ENCODE data around the gene GHR.

The GHR gene

GRCh38 chr5:42597318-42597937, 174.2 kb downstream of the GHR start (continued):
- no peak for TF ChIP-seq ZNF645 (tag by site-specific recombination; IDR thresholded peaks at IDR 0.05)
- TF ChIP-seq ZNF558 (tag by site-specific recombination; IDR thresholded peaks at IDR 0.05): no peak
- TF ChIP-seq ZBTB48 (tag by site-specific recombination; IDR thresholded peaks at IDR 0.05): no peak
- TF ChIP-seq TRIM28 (IDR thresholded peaks at IDR 0.05; ENCODE audit: borderline replicate concordance, low read length): no peak
- TF ChIP-seq ZBTB20 (tag by site-specific recombination; IDR thresholded peaks at IDR 0.05): no peak
- TF ChIP-seq ZBTB49 (tag by site-specific recombination; IDR thresholded peaks at IDR 0.05; ENCODE audit: low read depth): no peak
- no peak for TF ChIP-seq ZNF416 (tag by site-specific recombination; IDR thresholded peaks at IDR 0.05)
- no peak for TF ChIP-seq AEBP2 (tag by site-specific recombination; IDR thresholded peaks at IDR 0.05; ENCODE audit: borderline replicate concordance)

GRCh38 chr5:42598311-42598710, 175.1 kb downstream of the GHR start:
- CTCF ChIA-PET: no interaction called here
- H3K27ac ChIP-seq (ENCODE audit: extremely low read depth, low read depth, low read length): no peak overlapping the region
- POLR2A ChIA-PET: no interaction called here
- no peaks in the 10 kb centered on the region for H3K9me3 ChIP-seq (ENCODE audit: control insufficient read depth, insufficient read depth, low read depth, low read length)
- no peak for TF ChIP-seq OSR2 (tag by site-specific recombination; IDR thresholded peaks at IDR 0.05)
- TF ChIP-seq REST (tag by site-specific recombination; IDR thresholded peaks at IDR 0.05): no peak
- no peak for TF ChIP-seq ZBTB20 (tag by site-specific recombination; IDR thresholded peaks at IDR 0.05)
- no peak for TF ChIP-seq TCF7L2 (IDR thresholded peaks at IDR 0.05; ENCODE audit: borderline replicate concordance, low read depth, low read length)
- no peak for TF ChIP-seq ZNF610 (tag by site-specific recombination; IDR thresholded peaks at IDR 0.05; ENCODE audit: borderline replicate concordance)
- TF ChIP-seq OVOL3 (tag by site-specific recombination; IDR thresholded peaks at IDR 0.05): no peak
- TF ChIP-seq ZSCAN18 (tag by site-specific recombination; IDR thresholded peaks at IDR 0.05): no peak
- no peak overlapping the region for H3K4me3 ChIP-seq (ENCODE audit: low read depth, low read length)
- peaks cover 10% of the 10 kb centered on the region for H3K4me1 ChIP-seq (ENCODE audit: control insufficient read depth, insufficient read depth, low read length)
- no peaks in the 10 kb centered on the region for H3K36me3 ChIP-seq (ENCODE audit: control insufficient read depth in 2 of 2, insufficient read depth in 1 of 2, low read length in 2 of 2)
